ENCODE data around the gene OCSTAMP. TPM values are rescaled to one million over a fixed set of nuclear protein-coding genes. Genes with fewer than 3 reads are reported as not detected.

The OCSTAMP gene
- total RNA-seq, 1 donor from 2014 or later, result not detected

- Mint-ChIP-seq H3K9me3 (ENCODE audit: unreplicated experiment) (no peaks in the 10 kb centered on the region), H3K36me3 (ENCODE audit: low read depth, unreplicated experiment) (no peaks in the 10 kb centered on the region), H3K4me1 (ENCODE audit: low read depth, unreplicated experiment) (no peaks in the 10 kb centered on the region), H3K4me3 (ENCODE audit: unreplicated experiment) (no peak overlapping the region), H3K27me3 (ENCODE audit: low read depth, unreplicated experiment) (peaks cover 18% of the 10 kb centered on the region), H3K27ac (ENCODE audit: unreplicated experiment) (no peak overlapping the region)
- FAIRE-seq, result no peak
- no peaks in the 10 kb centered on the region for H4K20me1 ChIP-seq (ENCODE audit: insufficient read depth, low read length)
- H3K79me2 ChIP-seq (ENCODE audit: insufficient read depth, low read length), result no peaks in the 10 kb centered on the region
- H3K36me3 ChIP-seq (ENCODE audit: insufficient read depth, low read length), result no peaks in the 10 kb centered on the region
- H3K4me2 ChIP-seq (ENCODE audit: low read length), result no peak overlapping the region
- no peak overlapping the region for H3K4me3 ChIP-seq (ENCODE audit: insufficient read depth, low read depth, low read length)
- H3K27ac ChIP-seq (ENCODE audit: low read depth, low read length), result no peak overlapping the region
- no peak overlapping the region for H3K9ac ChIP-seq (ENCODE audit: low read length)
- no peaks in the 10 kb centered on the region for H3K9me3 ChIP-seq (ENCODE audit: insufficient read depth, low read depth, low read length)
- TF ChIP-seq CTCF (IDR thresholded peaks at IDR 0.05; ENCODE audit: insufficient read depth, low read depth, low read length), result no peak
- TF ChIP-seq EZH2 (IDR thresholded peaks at IDR 0.05; ENCODE audit: insufficient read depth, low read length), result no peak
- peaks cover 8% of the 10 kb centered on the region for H3K27me3 ChIP-seq (ENCODE audit: insufficient read depth, low read length)
- DNase-seq (ENCODE audit: low read depth), result no peak
- no peak overlapping the region for H2AFZ ChIP-seq (ENCODE audit: low read depth, low read length)
- no peaks in the 10 kb centered on the region for H3K4me1 ChIP-seq (ENCODE audit: insufficient read depth, low read length)
Measured at GRCh38 chr20:46541229-46541935, 9.1 kb downstream of the OCSTAMP start.

DNA sequence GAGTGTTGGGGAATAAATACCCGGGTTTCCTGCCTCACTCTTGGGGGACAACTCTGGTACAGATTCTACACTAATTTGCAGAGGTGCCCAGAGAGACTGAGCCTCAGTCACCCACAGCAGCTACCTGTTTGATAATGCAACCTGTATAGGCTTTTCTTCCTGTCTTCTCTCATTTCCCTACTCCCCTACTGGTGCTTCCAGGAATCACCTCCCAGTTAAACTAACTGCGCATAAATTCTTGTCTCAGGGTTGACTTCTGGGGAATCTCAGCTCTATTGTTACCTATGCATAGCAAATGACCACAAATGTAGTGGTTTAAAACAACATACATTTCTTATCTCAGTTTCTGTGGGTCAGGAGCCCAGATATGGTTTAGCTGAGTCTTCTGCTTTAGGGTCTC is 11.3 kb downstream of the OCSTAMP start:
- H2AFZ ChIP-seq (ENCODE audit: low read depth, low read length), result no peak overlapping the region
- H3K4me1 Mint-ChIP-seq (ENCODE audit: low read depth, unreplicated experiment), result no peaks in the 10 kb centered on the region
- no peak overlapping the region for H3K4me3 ChIP-seq (ENCODE audit: insufficient read depth, low read depth, low read length)
- no peak for TF ChIP-seq EZH2 (IDR thresholded peaks at IDR 0.05; ENCODE audit: insufficient read depth, low read length)
- TF ChIP-seq CTCF (IDR thresholded peaks at IDR 0.05; ENCODE audit: insufficient read depth, low read depth, low read length), result no peak
- H3K36me3 ChIP-seq (ENCODE audit: insufficient read depth, low read length), result no peaks in the 10 kb centered on the region
- DNase-seq (ENCODE audit: low read depth), result no peak
- peaks cover 18% of the 10 kb centered on the region for H3K27me3 Mint-ChIP-seq (ENCODE audit: low read depth, unreplicated experiment)
- no peak overlapping the region for H3K27ac ChIP-seq (ENCODE audit: low read depth, low read length)
- no peaks in the 10 kb centered on the region for H3K4me1 ChIP-seq (ENCODE audit: insufficient read depth, low read length)
- FAIRE-seq, result no peak
- no peaks in the 10 kb centered on the region for H3K36me3 Mint-ChIP-seq (ENCODE audit: low read depth, unreplicated experiment)
- peaks cover 8% of the 10 kb centered on the region for H3K27me3 ChIP-seq (ENCODE audit: insufficient read depth, low read length)
- H3K4me3 Mint-ChIP-seq (ENCODE audit: unreplicated experiment), result no peak overlapping the region
- H3K9ac ChIP-seq (ENCODE audit: low read length), result no peak overlapping the region
- no peaks in the 10 kb centered on the region for H3K9me3 ChIP-seq (ENCODE audit: insufficient read depth, low read depth, low read length)
- H3K4me2 ChIP-seq (ENCODE audit: low read length), result no peak overlapping the region
- no peaks in the 10 kb centered on the region for H4K20me1 ChIP-seq (ENCODE audit: insufficient read depth, low read length)
- H3K79me2 ChIP-seq (ENCODE audit: insufficient read depth, low read length), result no peaks in the 10 kb centered on the region
- no peaks in the 10 kb centered on the region for H3K9me3 Mint-ChIP-seq (ENCODE audit: unreplicated experiment)
- no peak overlapping the region for H3K27ac Mint-ChIP-seq (ENCODE audit: unreplicated experiment)

DNA sequence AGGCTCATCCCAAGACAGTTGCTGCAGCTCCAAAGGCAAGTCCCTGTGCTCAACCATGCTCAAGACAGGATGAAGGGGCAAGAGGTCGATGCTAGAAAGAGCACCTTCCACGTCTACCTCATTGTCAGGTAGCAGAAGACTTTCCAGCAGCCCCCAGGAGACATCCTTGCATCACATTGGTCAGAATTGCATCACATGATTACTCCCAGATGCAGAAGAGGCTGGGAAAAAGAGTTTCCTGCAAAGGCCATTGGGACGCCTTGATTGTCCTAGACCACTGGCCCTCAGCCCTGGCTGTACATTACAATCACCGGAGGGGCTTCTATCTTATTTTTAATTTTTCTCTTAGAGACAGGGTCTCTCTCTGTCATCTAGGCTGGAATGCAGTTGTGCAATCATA is 19.8 kb downstream of the OCSTAMP start:
- DNase-seq (ENCODE audit: low read depth) (no peak), FAIRE-seq (no peak)
- Mint-ChIP-seq H3K36me3 (ENCODE audit: low read depth, unreplicated experiment) (no peaks in the 10 kb centered on the region), H3K4me3 (ENCODE audit: unreplicated experiment) (no peak overlapping the region), H3K4me1 (ENCODE audit: low read depth, unreplicated experiment) (no peaks in the 10 kb centered on the region), H3K27ac (ENCODE audit: unreplicated experiment) (peak overlapping the region; percentile 30), H3K9me3 (ENCODE audit: unreplicated experiment) (no peaks in the 10 kb centered on the region), H3K27me3 (ENCODE audit: low read depth, unreplicated experiment) (peaks cover 21% of the 10 kb centered on the region)
- H3K27me3 ChIP-seq (ENCODE audit: insufficient read depth, low read length), result no peaks in the 10 kb centered on the region
- H3K4me1 ChIP-seq (ENCODE audit: insufficient read depth, low read length), result no peaks in the 10 kb centered on the region
- H3K9ac ChIP-seq (ENCODE audit: low read length), result no peak overlapping the region
- no peaks in the 10 kb centered on the region for H4K20me1 ChIP-seq (ENCODE audit: insufficient read depth, low read length)
- H3K79me2 ChIP-seq (ENCODE audit: insufficient read depth, low read length), result no peaks in the 10 kb centered on the region
- no peaks in the 10 kb centered on the region for H3K36me3 ChIP-seq (ENCODE audit: insufficient read depth, low read length)
- H2AFZ ChIP-seq (ENCODE audit: low read depth, low read length), result no peak overlapping the region
- H3K4me2 ChIP-seq (ENCODE audit: low read length), result no peak overlapping the region
- TF ChIP-seq CTCF (IDR thresholded peaks at IDR 0.05; ENCODE audit: insufficient read depth, low read depth, low read length) (no peak), EZH2 (IDR thresholded peaks at IDR 0.05; ENCODE audit: insufficient read depth, low read length) (no peak)
- H3K27ac ChIP-seq (ENCODE audit: low read depth, low read length), result no peak overlapping the region
- H3K4me3 ChIP-seq (ENCODE audit: insufficient read depth, low read depth, low read length), result no peak overlapping the region
- no peaks in the 10 kb centered on the region for H3K9me3 ChIP-seq (ENCODE audit: insufficient read depth, low read depth, low read length)

All from astrocyte (in vitro differentiated cells and primary cell).